ENCODE measurements around the gene PLTP.

- TF ChIP-seq, protein P1, sequence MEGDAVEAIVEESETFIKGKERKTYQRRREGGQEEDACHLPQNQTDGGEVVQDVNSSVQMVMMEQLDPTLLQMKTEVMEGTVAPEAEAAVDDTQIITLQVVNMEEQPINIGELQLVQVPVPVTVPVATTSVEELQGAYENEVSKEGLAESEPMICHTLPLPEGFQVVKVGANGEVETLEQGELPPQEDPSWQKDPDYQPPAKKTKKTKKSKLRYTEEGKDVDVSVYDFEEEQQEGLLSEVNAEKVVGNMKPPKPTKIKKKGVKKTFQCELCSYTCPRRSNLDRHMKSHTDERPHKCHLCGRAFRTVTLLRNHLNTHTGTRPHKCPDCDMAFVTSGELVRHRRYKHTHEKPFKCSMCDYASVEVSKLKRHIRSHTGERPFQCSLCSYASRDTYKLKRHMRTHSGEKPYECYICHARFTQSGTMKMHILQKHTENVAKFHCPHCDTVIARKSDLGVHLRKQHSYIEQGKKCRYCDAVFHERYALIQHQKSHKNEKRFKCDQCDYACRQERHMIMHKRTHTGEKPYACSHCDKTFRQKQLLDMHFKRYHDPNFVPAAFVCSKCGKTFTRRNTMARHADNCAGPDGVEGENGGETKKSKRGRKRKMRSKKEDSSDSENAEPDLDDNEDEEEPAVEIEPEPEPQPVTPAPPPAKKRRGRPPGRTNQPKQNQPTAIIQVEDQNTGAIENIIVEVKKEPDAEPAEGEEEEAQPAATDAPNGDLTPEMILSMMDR (IDR thresholded peaks at IDR 0.05), result no peak
- TF ChIP-seq POLR2A (IDR thresholded peaks at IDR 0.05), result no peak
These were observed 50.5 kb downstream of the PLTP start for GRCh38 chr20:45861221-45862075.
